ACC112 (cell line): ENCODE data around the gene KIF3B.
"Not testable (repeated sequence)": the region's sequence is repeated elsewhere in the genome, so short reads cannot be mapped to it uniquely, and the experiment has no call there.

Source experiments
- H2AFZ ChIP-seq: fragments of 200-600 bp; sonication (generic); one replicate; pipeline ENCODE4 v1.6.0; 2017; ENCODE audit warnings: antibody characterized with exemption, low read length; ENCODE audit not compliant: unreplicated experiment
- H3K27ac ChIP-seq: fragments of 200-600 bp; sonication (generic); 2 replicates; pipeline ENCODE4 v1.5.1; 2014; ENCODE audit warnings: low read depth, mild to moderate bottlenecking, antibody characterized with exemption, low read length, moderate library complexity
- H3K27me3 ChIP-seq: fragments of 200-600 bp; sonication (generic); 2 replicates; pipeline ENCODE4 v1.6.1; 2014; ENCODE audit warnings: mild to moderate bottlenecking, antibody characterized with exemption, low read length, moderate library complexity, mixed read lengths; ENCODE audit not compliant: insufficient read depth
- H3K36me3 ChIP-seq: fragments of 200-600 bp; sonication (generic); 2 replicates; pipeline ENCODE4 v1.6.1; 2016; ENCODE audit warnings: mild to moderate bottlenecking, antibody characterized with exemption, low read length, moderate library complexity, mixed read lengths; ENCODE audit not compliant: insufficient read depth
- H3K4me1 ChIP-seq: fragments of 200-600 bp; sonication (generic); one replicate; pipeline ENCODE4 v1.6.1; 2016; ENCODE audit warnings: low read length, mixed read lengths; ENCODE audit not compliant: insufficient read depth, unreplicated experiment, control insufficient read depth
- H3K4me3 ChIP-seq: fragments of 200-600 bp; sonication (generic); 2 replicates; pipeline ENCODE4 v1.5.1; 2014; ENCODE audit warnings: mild to moderate bottlenecking, low read depth, low read length
- H3K79me2 ChIP-seq: fragments of 200-600 bp; sonication (generic); one replicate; pipeline ENCODE4 v1.6.0; 2016; ENCODE audit warnings: low read length; ENCODE audit not compliant: control insufficient read depth, unreplicated experiment, insufficient read depth

Gene KIF3B

GRCh38 chr20:32315399-32315798, 37.9 kb downstream of the KIF3B start:
- H2AFZ ChIP-seq = no peak overlapping the region
- H3K4me1 ChIP-seq = no peaks in the 10 kb centered on the region
- no peaks in the 10 kb centered on the region for H3K27me3 ChIP-seq
- no peaks in the 10 kb centered on the region for H3K79me2 ChIP-seq
- no peak overlapping the region for H3K4me3 ChIP-seq
- H3K36me3 ChIP-seq = peaks cover 10% of the 10 kb centered on the region; the same call in 1 of the 2 replicates
- no peak overlapping the region for H3K27ac ChIP-seq

- no peak overlapping the region for H3K4me3 ChIP-seq
- H3K4me1 ChIP-seq = no peaks in the 10 kb centered on the region
- H3K27ac ChIP-seq = no peak overlapping the region
- H3K27me3 ChIP-seq = no peaks in the 10 kb centered on the region
- no peaks in the 10 kb centered on the region for H3K79me2 ChIP-seq
- peaks cover 14% of the 10 kb centered on the region; the same call in 1 of the 2 replicates for H3K36me3 ChIP-seq
- H2AFZ ChIP-seq = no peak overlapping the region
These were observed 38.4 kb downstream of the KIF3B start for GRCh38 chr20:32315891-32316290.

GRCh38 chr20:32316667-32317066, 39.2 kb downstream of the KIF3B start:
- Histone ChIP-seq H3K79me2 (no peaks in the 10 kb centered on the region), H3K4me3 (no peak overlapping the region), H3K27ac (no peak overlapping the region), H3K4me1 (no peaks in the 10 kb centered on the region), H3K36me3 (peaks cover 14% of the 10 kb centered on the region; the same call in 1 of the 2 replicates), H3K27me3 (no peaks in the 10 kb centered on the region), H2AFZ (no peak overlapping the region)

- H3K27me3 ChIP-seq = no peaks in the 10 kb centered on the region
- H3K4me1 ChIP-seq = no peaks in the 10 kb centered on the region
- H2AFZ ChIP-seq = no peak overlapping the region
- no peaks in the 10 kb centered on the region for H3K79me2 ChIP-seq
- H3K4me3 ChIP-seq = no peak overlapping the region
- H3K27ac ChIP-seq = no peak overlapping the region
- peaks cover 14% of the 10 kb centered on the region; the same call in 1 of the 2 replicates for H3K36me3 ChIP-seq
These were observed 41.6 kb downstream of the KIF3B start for GRCh38 chr20:32319100-32319499.

- H3K27me3 ChIP-seq = no peaks in the 10 kb centered on the region
- H3K36me3 ChIP-seq = peaks cover 14% of the 10 kb centered on the region; the same call in 1 of the 2 replicates
- H3K4me3 ChIP-seq = no peak overlapping the region
- H3K79me2 ChIP-seq = no peaks in the 10 kb centered on the region
- no peak overlapping the region for H3K27ac ChIP-seq
- no peaks in the 10 kb centered on the region for H3K4me1 ChIP-seq
- H2AFZ ChIP-seq = no peak overlapping the region
These were observed 42.9 kb downstream of the KIF3B start for GRCh38 chr20:32320305-32320704.

GRCh38 chr20:32321390-32321789, 43.9 kb downstream of the KIF3B start:
- no peaks in the 10 kb centered on the region for H3K27me3 ChIP-seq
- H3K27ac ChIP-seq = no peak overlapping the region
- H3K36me3 ChIP-seq = peaks cover 14% of the 10 kb centered on the region; the same call in 1 of the 2 replicates

GRCh38 chr20:32322260-32322659, 44.8 kb downstream of the KIF3B start:
- not testable (repeated sequence) for H3K27me3 ChIP-seq, H3K79me2 ChIP-seq, H2AFZ ChIP-seq, H3K4me3 ChIP-seq, H3K27ac ChIP-seq
- H3K4me1 ChIP-seq = peaks cover 17% of the 10 kb centered on the region
- peaks cover 14% of the 10 kb centered on the region; the same call in 1 of the 2 replicates for H3K36me3 ChIP-seq

More at GRCh38 chr20:32321390-32321789, 43.9 kb downstream of the KIF3B start:
- Histone ChIP-seq H3K4me1 (peaks cover 9% of the 10 kb centered on the region), H2AFZ (no peak overlapping the region), H3K79me2 (no peaks in the 10 kb centered on the region), H3K4me3 (no peak overlapping the region)

GRCh38 chr20:32323761-32324160, 46.3 kb downstream of the KIF3B start:
- H3K4me1 ChIP-seq = peaks cover 21% of the 10 kb centered on the region
- H3K4me3 ChIP-seq, H3K27ac ChIP-seq, H3K79me2 ChIP-seq, H3K27me3 ChIP-seq, H3K36me3 ChIP-seq, H2AFZ ChIP-seq: not testable (repeated sequence)

- Histone ChIP-seq H2AFZ (no peak overlapping the region), H3K36me3 (no peaks in the 10 kb centered on the region), H3K27me3 (no peaks in the 10 kb centered on the region), H3K4me3 (no peak overlapping the region), H3K79me2 (no peaks in the 10 kb centered on the region), H3K27ac (peak overlapping the region; percentile 52), H3K4me1 (peaks cover 21% of the 10 kb centered on the region)
These were observed 48.5 kb downstream of the KIF3B start for GRCh38 chr20:32325706-32326503.

GRCh38 chr20:32326504-32326845, 49.0 kb downstream of the KIF3B start:
- H3K36me3 ChIP-seq = no peaks in the 10 kb centered on the region
- H3K4me3 ChIP-seq = no peak overlapping the region
- H2AFZ ChIP-seq = no peak overlapping the region
- no peaks in the 10 kb centered on the region for H3K27me3 ChIP-seq
- H3K79me2 ChIP-seq = no peaks in the 10 kb centered on the region
- peak overlapping the region; percentile 52; the same call in 1 of the 2 replicates for H3K27ac ChIP-seq
- H3K4me1 ChIP-seq = peaks cover 21% of the 10 kb centered on the region

- Histone ChIP-seq H2AFZ (no peak overlapping the region), H3K27me3 (no peaks in the 10 kb centered on the region), H3K36me3 (no peaks in the 10 kb centered on the region), H3K79me2 (no peaks in the 10 kb centered on the region), H3K4me3 (no peak overlapping the region), H3K4me1 (peaks cover 24% of the 10 kb centered on the region), H3K27ac (peak overlapping the region; percentile 52; the same call in 1 of the 2 replicates)
These were observed 49.7 kb downstream of the KIF3B start for GRCh38 chr20:32327087-32327681.
